GM12865 (cell line): ENCODE measurements around the gene CARS2.
"Not testable (repeated sequence)": the region's sequence is repeated elsewhere in the genome, so short reads cannot be mapped to it uniquely, and the experiment has no call there.

Source experiments
- DNase-seq: peaks from one replicate; pipeline ENCODE4 v3.0.0; 2010; ENCODE audit warnings: low read depth
- H3K4me3 ChIP-seq: 2 replicates; pipeline ENCODE4 v1.5.1; 2011; ENCODE audit warnings: mild to moderate bottlenecking, low read depth, low read length, control low read depth
- CTCF ChIP-seq: IDR thresholded peaks from 2 replicates; pipeline ENCODE4 v1.5.1; 2011; ENCODE audit warnings: low read length, control low read depth, low read depth, inconsistent platforms; ENCODE audit not compliant: insufficient read depth; ENCODE audit errors: missing control alignments

Gene CARS2

DNA sequence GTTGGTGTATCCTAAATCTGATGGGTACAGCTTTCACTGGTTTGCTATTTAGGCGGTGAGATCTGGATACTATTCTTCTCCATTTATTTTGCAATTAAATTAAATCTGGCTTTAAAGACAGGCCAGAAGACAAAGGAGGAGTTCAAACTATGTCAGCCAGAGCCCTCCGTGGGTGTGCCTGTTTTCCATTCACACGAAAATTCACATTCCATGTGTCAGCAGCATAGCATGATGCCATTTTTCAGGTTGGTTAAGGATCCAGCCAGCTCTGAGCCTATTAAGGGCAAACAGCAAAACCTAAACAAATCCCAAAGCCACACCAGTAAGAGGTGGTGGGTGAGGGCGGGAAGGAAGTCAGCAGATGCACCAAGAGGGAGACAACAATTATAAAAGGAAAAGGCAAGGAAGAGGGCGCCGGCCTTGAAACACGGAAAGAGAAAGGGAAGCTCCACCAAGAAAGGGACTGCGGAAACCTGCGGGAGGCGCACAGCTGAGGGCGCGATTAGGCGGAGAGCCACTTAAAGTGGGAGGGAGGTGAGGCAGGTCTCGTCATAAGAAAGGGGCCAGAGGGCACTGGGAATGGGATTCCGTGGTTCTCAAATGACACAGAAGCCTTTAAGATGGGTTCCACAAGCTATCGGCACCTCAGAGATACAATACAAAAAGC lies 43.0 kb downstream of the CARS2 start:
- no peak for TF ChIP-seq CTCF
- no peak overlapping the region for H3K4me3 ChIP-seq
- no peak for DNase-seq

DNA sequence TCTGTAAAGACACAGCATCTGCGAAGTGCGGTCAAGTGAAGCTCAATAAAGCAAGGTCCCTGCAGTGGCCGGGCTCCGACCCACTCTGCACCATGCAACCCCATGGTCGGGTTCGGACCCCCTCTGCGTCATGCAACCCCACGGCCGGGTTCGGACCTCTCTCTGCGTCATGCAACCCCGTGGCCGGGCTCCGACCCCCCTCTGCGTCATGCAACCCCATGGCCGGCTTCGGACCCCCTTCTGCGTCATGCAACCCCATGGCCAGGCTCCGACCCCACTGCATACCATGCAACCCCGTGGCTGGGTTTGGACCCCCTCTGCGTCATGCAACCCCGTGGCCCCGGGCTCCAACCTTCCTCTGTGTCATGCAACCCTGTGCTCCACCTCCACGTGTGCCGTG lies 43.8 kb downstream of the CARS2 start:
- DNase-seq = no peak
- TF ChIP-seq CTCF = no peak
- no peak overlapping the region for H3K4me3 ChIP-seq

- TF ChIP-seq CTCF = no peak
- no peak overlapping the region for H3K4me3 ChIP-seq
- DNase-seq = no peak
Observed at GRCh38 chr13:110661256-110661655, 44.7 kb downstream of the CARS2 start.

DNA sequence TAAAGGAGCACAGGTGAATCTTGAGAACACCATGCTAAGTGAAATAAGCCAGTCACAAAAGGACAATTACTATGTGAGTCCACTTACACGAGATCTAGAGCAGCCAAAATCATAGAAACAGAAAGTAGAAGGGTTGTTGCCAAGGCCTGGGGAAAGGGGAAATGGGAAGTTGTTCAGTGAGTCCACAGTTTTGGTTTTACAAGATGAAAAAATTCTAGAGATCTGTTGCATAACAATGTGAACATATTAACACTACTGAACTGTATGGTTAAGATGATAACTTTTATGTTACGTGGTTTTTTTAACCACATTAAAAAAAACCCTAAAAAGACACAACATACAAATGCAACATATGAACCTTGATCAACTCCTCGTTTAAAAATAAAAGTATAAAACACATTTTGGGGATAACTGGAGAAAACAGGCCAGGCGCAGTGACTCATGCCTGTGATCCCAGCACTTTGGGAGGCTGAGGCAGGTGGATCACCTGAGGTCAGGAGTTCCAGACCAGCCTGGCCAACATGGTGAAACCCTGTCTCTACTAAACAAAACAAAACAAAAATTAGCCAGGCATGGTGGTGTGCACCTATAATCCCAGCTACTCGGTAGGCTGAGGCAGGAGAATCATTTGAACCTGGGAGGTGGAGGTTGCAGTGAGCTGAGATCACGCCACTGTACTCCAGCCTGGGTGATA lies 47.6 kb downstream of the CARS2 start:
- not testable (repeated sequence) for H3K4me3 ChIP-seq
- DNase-seq = peak; percentile 81

GRCh38 chr13:110657196-110657595 lies 48.7 kb downstream of the CARS2 start:
- no peak for DNase-seq
- H3K4me3 ChIP-seq = no peak overlapping the region
- TF ChIP-seq CTCF = no peak

GRCh38 chr13:110653851-110654250 lies 52.1 kb downstream of the CARS2 start:
- H3K4me3 ChIP-seq = no peak overlapping the region
- no peak for TF ChIP-seq CTCF
- DNase-seq = no peak

DNA sequence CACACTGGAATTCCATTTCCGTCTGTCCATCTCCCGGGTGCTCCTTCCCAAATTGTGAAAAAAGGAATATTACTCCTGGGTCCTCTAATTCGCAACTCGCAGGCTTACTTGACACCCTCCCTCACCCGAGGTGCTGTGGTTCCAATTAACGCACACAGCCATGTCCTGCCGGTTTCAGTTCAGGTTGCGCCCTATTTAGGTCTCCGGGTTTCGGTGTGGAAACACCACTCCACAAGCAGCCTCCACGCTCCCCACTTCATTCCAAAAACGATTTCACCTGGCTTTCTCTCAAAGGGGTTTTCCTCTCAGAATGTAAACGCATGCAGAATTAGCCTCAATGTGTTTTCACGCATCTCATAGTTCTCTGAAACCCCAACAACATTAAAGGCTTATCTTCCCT lies 52.6 kb downstream of the CARS2 start:
- no peak for TF ChIP-seq CTCF
- no peak for DNase-seq
- no peak overlapping the region for H3K4me3 ChIP-seq
